Mesodermal cell (in vitro differentiated cells): ENCODE measurements around the gene PYCR2.

ENCODE experiments used
- H3K27ac ChIP-seq: 2 replicates; pipeline ENCODE4 v1.7.0; 2013; ENCODE audit warnings: mild to moderate bottlenecking, low read depth, low read length, moderate library complexity; ENCODE audit not compliant: severe bottlenecking
- H3K36me3 ChIP-seq: 2 replicates; pipeline ENCODE4 v1.7.1; 2013; ENCODE audit warnings: mild to moderate bottlenecking, low read length, moderate library complexity; ENCODE audit not compliant: control insufficient read depth, insufficient read depth
- H3K4me1 ChIP-seq: one replicate; pipeline ENCODE4 v1.7.1; 2013; ENCODE audit warnings: mild to moderate bottlenecking, low read length; ENCODE audit not compliant: insufficient read depth, control insufficient read depth, poor library complexity, severe bottlenecking
- H3K4me3 ChIP-seq: 2 replicates; pipeline ENCODE4 v1.7.0; 2013; ENCODE audit warnings: low read length, control low read depth, mild to moderate bottlenecking; ENCODE audit not compliant: insufficient read depth, poor library complexity, severe bottlenecking; ENCODE audit errors: extremely low read depth
- H3K9me3 ChIP-seq: 2 replicates; pipeline ENCODE4 v1.7.1; 2013; ENCODE audit warnings: mild to moderate bottlenecking, low read length, moderate library complexity; ENCODE audit not compliant: control insufficient read depth
- WGBS, 2 experiments: methylation state at CpG; one replicate each; pipeline ENCODE4 v1.1.5; 2013; ENCODE audit warnings: missing lambda C conversion rate in 2 of 2; ENCODE audit not compliant: insufficient coverage in 2 of 2; 5-methylcytosine and 5-hydroxymethylcytosine counted together

PYCR2 gene

GRCh38 chr1:225881081-225881958 is 42.7 kb downstream of the PYCR2 start:
- H3K9me3 ChIP-seq: no peaks in the 10 kb centered on the region
- peak overlapping the region; percentile 62 for H3K4me3 ChIP-seq
- H3K4me1 ChIP-seq: peaks cover 9% of the 10 kb centered on the region
- peaks cover 10% of the 10 kb centered on the region for H3K36me3 ChIP-seq
- 16 to 21% methylated on average over 16 to 17 of the region's 25 CpGs for WGBS, 2 experiments
- H3K27ac ChIP-seq: no peak overlapping the region

GRCh38 chr1:225880636-225881035 is 43.4 kb downstream of the PYCR2 start:
- no peak overlapping the region for H3K27ac ChIP-seq
- H3K9me3 ChIP-seq: no peaks in the 10 kb centered on the region
- no peak overlapping the region for H3K4me3 ChIP-seq
- WGBS, 2 experiments: 78 to 93% methylated on average over 3 to 5 of the region's 5 CpGs
- peaks cover 13% of the 10 kb centered on the region for H3K36me3 ChIP-seq
- H3K4me1 ChIP-seq: peaks cover 9% of the 10 kb centered on the region

GRCh38 chr1:225880222-225880588 is 43.8 kb downstream of the PYCR2 start:
- H3K4me3 ChIP-seq: no peak overlapping the region
- H3K36me3 ChIP-seq: peaks cover 17% of the 10 kb centered on the region
- peaks cover 9% of the 10 kb centered on the region for H3K4me1 ChIP-seq
- H3K9me3 ChIP-seq: no peaks in the 10 kb centered on the region
- WGBS, 2 experiments: 75 to 86% methylated on average over 1 to 2 of the region's 2 CpGs
- H3K27ac ChIP-seq: no peak overlapping the region

GRCh38 chr1:225879521-225880221 is 44.4 kb downstream of the PYCR2 start:
- H3K9me3 ChIP-seq: no peaks in the 10 kb centered on the region
- H3K4me3 ChIP-seq: no peak overlapping the region
- WGBS, 2 experiments: 66 to 89% methylated on average over 3 of the region's 8 CpGs
- no peak overlapping the region for H3K27ac ChIP-seq
- peaks cover 9% of the 10 kb centered on the region for H3K4me1 ChIP-seq
- H3K36me3 ChIP-seq: peaks cover 19% of the 10 kb centered on the region

- peaks cover 28% of the 10 kb centered on the region for H3K36me3 ChIP-seq
- 50 to 83% methylated on average over 2 of the region's 4 CpGs for WGBS, 2 experiments
- no peak overlapping the region for H3K4me3 ChIP-seq
- H3K4me1 ChIP-seq: peaks cover 9% of the 10 kb centered on the region
- H3K27ac ChIP-seq: no peak overlapping the region
- no peaks in the 10 kb centered on the region for H3K9me3 ChIP-seq
Measured at GRCh38 chr1:225878282-225878681, 45.8 kb downstream of the PYCR2 start.

GRCh38 chr1:225877580-225877979 is 46.5 kb downstream of the PYCR2 start:
- 73 to 77% methylated on average over 10 of the region's 10 CpGs for WGBS, 2 experiments
- Histone ChIP-seq H3K4me3 (no peak overlapping the region), H3K27ac (no peak overlapping the region), H3K9me3 (no peaks in the 10 kb centered on the region), H3K4me1 (peaks cover 9% of the 10 kb centered on the region), H3K36me3 (peaks cover 30% of the 10 kb centered on the region)

GRCh38 chr1:225876900-225877510 is 47.0 kb downstream of the PYCR2 start:
- H3K27ac ChIP-seq: no peak overlapping the region
- no peak overlapping the region for H3K4me3 ChIP-seq
- 86 to 93% methylated on average over 12 of the region's 12 CpGs for whole genome bisulfite sequencing, 2 experiments
- H3K36me3 ChIP-seq: peaks cover 30% of the 10 kb centered on the region
- no peaks in the 10 kb centered on the region for H3K9me3 ChIP-seq
- peaks cover 9% of the 10 kb centered on the region for H3K4me1 ChIP-seq

- Histone ChIP-seq H3K9me3 (no peaks in the 10 kb centered on the region), H3K4me3 (no peak overlapping the region), H3K4me1 (peaks cover 2% of the 10 kb centered on the region), H3K36me3 (peaks cover 44% of the 10 kb centered on the region), H3K27ac (no peak overlapping the region)
- 91 to 95% methylated on average over 9 to 12 of the region's 12 CpGs for WGBS, 2 experiments
Measured at GRCh38 chr1:225875044-225875815, 48.8 kb downstream of the PYCR2 start.

- H3K9me3 ChIP-seq: no peaks in the 10 kb centered on the region
- peaks cover 2% of the 10 kb centered on the region for H3K4me1 ChIP-seq
- no peak overlapping the region for H3K4me3 ChIP-seq
- WGBS, 2 experiments: 95 to 98% methylated on average over 9 of the region's 11 CpGs
- H3K27ac ChIP-seq: no peak overlapping the region
- peaks cover 51% of the 10 kb centered on the region for H3K36me3 ChIP-seq
Measured at GRCh38 chr1:225874431-225874830, 49.6 kb downstream of the PYCR2 start.

- H3K9me3 ChIP-seq: no peaks in the 10 kb centered on the region
- H3K36me3 ChIP-seq: peaks cover 62% of the 10 kb centered on the region
- no peak overlapping the region for H3K27ac ChIP-seq
- no peak overlapping the region for H3K4me3 ChIP-seq
- H3K4me1 ChIP-seq: peaks cover 2% of the 10 kb centered on the region
- WGBS, 2 experiments: 85 to 92% methylated on average over 10 of the region's 10 CpGs
Measured at GRCh38 chr1:225873281-225873850, 50.7 kb downstream of the PYCR2 start.
